Mesenchymal stem cell (in vitro differentiated cells and primary cell): ENCODE results near the gene PIBF1.

Experiments
- DNase-seq: peaks from one replicate; pipeline ENCODE4 v3.0.0-alpha.2; 2013
- H2AFZ ChIP-seq: one replicate; pipeline ENCODE4 v1.6.1; 2013; ENCODE audit warnings: low read depth, mild to moderate bottlenecking, control low read depth, inconsistent platforms, low read length, moderate library complexity
- H2AK5ac ChIP-seq: 2 replicates; pipeline ENCODE4 v1.6.1; 2013; ENCODE audit warnings: low read length, moderate library complexity, mild to moderate bottlenecking, inconsistent platforms; ENCODE audit not compliant: severe bottlenecking
- H2BK120ac ChIP-seq: one replicate; pipeline ENCODE4 v1.6.1; 2013; ENCODE audit warnings: low read depth, mild to moderate bottlenecking, inconsistent platforms, low read length, moderate library complexity
- H2BK12ac ChIP-seq, 2 experiments: one replicate each; pipeline ENCODE4 v1.6.1; 2013; ENCODE audit warnings: inconsistent platforms in 2 of 2, low read length in 2 of 2, mild to moderate bottlenecking in 2 of 2, moderate library complexity in 2 of 2, control low read depth in 1 of 2
- H2BK15ac ChIP-seq: one replicate; pipeline ENCODE4 v1.6.1; 2013; ENCODE audit warnings: mild to moderate bottlenecking, low read depth, inconsistent platforms; ENCODE audit not compliant: poor library complexity, severe bottlenecking
- H2BK5ac ChIP-seq: 2 replicates; pipeline ENCODE4 v1.6.1; 2013; ENCODE audit warnings: low read depth, mild to moderate bottlenecking, low read length, control low read depth, inconsistent platforms; ENCODE audit not compliant: poor library complexity, severe bottlenecking
- H3K14ac ChIP-seq, 2 experiments: one replicate each; pipeline ENCODE4 v1.6.1; 2013; ENCODE audit warnings: inconsistent platforms in 2 of 2, low read length in 2 of 2, control low read depth in 1 of 2, mild to moderate bottlenecking in 1 of 2, moderate library complexity in 1 of 2
- H3K18ac ChIP-seq, 2 experiments: one replicate each; pipeline ENCODE4 v1.6.1; 2013; ENCODE audit warnings: inconsistent platforms in 2 of 2, low read length in 2 of 2, control low read depth in 1 of 2, low read depth in 1 of 2, mild to moderate bottlenecking in 1 of 2
- H3K23ac ChIP-seq, 2 experiments: one replicate each; pipeline ENCODE4 v1.6.1; 2013; ENCODE audit warnings: inconsistent platforms in 2 of 2, low read length in 2 of 2, mild to moderate bottlenecking in 2 of 2, moderate library complexity in 2 of 2, control low read depth in 1 of 2
- H3K27ac ChIP-seq: 2 replicates; pipeline ENCODE4 v1.5.1; 2013; ENCODE audit warnings: mild to moderate bottlenecking, moderate library complexity, low read length, control low read depth, inconsistent platforms; ENCODE audit not compliant: poor library complexity, severe bottlenecking
- H3K27me3 ChIP-seq, 2 experiments: 2 replicates each; pipeline versions ENCODE4 v1.6.1 to v1.7.0; 2013; ENCODE audit warnings: low read length in 2 of 2, mild to moderate bottlenecking in 2 of 2, moderate library complexity in 2 of 2, control low read depth in 1 of 2, inconsistent platforms in 1 of 2; ENCODE audit not compliant: control insufficient read depth in 1 of 2, insufficient read depth in 1 of 2
- H3K36me3 ChIP-seq, 2 experiments: 2 replicates each; pipeline versions ENCODE4 v1.6.1 to v1.7.0; 2013; ENCODE audit warnings: low read length in 2 of 2, control low read depth in 1 of 2, inconsistent platforms in 1 of 2, low read depth in 1 of 2, mild to moderate bottlenecking in 1 of 2; ENCODE audit not compliant: insufficient read depth in 2 of 2, control insufficient read depth in 1 of 2
- H3K4ac ChIP-seq, 2 experiments: one replicate each; pipeline ENCODE4 v1.6.1; 2013; ENCODE audit warnings: inconsistent platforms in 2 of 2, low read length in 2 of 2, mild to moderate bottlenecking in 2 of 2, moderate library complexity in 2 of 2, control low read depth in 1 of 2, low read depth in 1 of 2
- H3K4me1 ChIP-seq: 2 replicates; pipeline ENCODE4 v1.6.1; 2013; ENCODE audit warnings: low read depth, low read length, control low read depth; ENCODE audit not compliant: control insufficient read depth, insufficient read depth
- H3K4me2 ChIP-seq: 2 replicates; pipeline ENCODE4 v1.6.1; 2013; ENCODE audit warnings: low read length, mild to moderate bottlenecking, inconsistent platforms; ENCODE audit not compliant: poor library complexity, severe bottlenecking
- H3K4me3 ChIP-seq, 2 experiments: 2 replicates each; pipeline versions ENCODE4 v1.5.1 to v1.7.0; 2013; ENCODE audit warnings: low read length in 2 of 2, mild to moderate bottlenecking in 2 of 2, control low read depth in 1 of 2, low read depth in 1 of 2; ENCODE audit not compliant: insufficient read depth in 1 of 2
- H3K79me1 ChIP-seq: replicated peaks from 2 replicates; pipeline ENCODE4 v1.6.1; 2013; ENCODE audit warnings: mild to moderate bottlenecking, control low read depth, low read length, inconsistent platforms; ENCODE audit not compliant: poor library complexity, severe bottlenecking
- H3K9ac ChIP-seq: 2 replicates; pipeline ENCODE4 v1.7.0; 2013; ENCODE audit warnings: mild to moderate bottlenecking, low read length, moderate library complexity
- H3K9me3 ChIP-seq: 2 replicates; pipeline ENCODE4 v1.7.0; 2013; ENCODE audit warnings: mild to moderate bottlenecking, low read length; ENCODE audit not compliant: control insufficient read depth
- H4K8ac ChIP-seq: one replicate; pipeline ENCODE4 v1.6.1; 2013; ENCODE audit warnings: inconsistent platforms, mild to moderate bottlenecking, low read length, moderate library complexity
- H4K91ac ChIP-seq: one replicate; pipeline ENCODE4 v1.6.1; 2013; ENCODE audit warnings: mild to moderate bottlenecking, low read length, inconsistent platforms
- WGBS: methylation state at CpG from one replicate; pipeline ENCODE4 v1.1.7; 2013; ENCODE audit warnings: mixed read lengths; 5-methylcytosine and 5-hydroxymethylcytosine counted together

Gene PIBF1

DNA sequence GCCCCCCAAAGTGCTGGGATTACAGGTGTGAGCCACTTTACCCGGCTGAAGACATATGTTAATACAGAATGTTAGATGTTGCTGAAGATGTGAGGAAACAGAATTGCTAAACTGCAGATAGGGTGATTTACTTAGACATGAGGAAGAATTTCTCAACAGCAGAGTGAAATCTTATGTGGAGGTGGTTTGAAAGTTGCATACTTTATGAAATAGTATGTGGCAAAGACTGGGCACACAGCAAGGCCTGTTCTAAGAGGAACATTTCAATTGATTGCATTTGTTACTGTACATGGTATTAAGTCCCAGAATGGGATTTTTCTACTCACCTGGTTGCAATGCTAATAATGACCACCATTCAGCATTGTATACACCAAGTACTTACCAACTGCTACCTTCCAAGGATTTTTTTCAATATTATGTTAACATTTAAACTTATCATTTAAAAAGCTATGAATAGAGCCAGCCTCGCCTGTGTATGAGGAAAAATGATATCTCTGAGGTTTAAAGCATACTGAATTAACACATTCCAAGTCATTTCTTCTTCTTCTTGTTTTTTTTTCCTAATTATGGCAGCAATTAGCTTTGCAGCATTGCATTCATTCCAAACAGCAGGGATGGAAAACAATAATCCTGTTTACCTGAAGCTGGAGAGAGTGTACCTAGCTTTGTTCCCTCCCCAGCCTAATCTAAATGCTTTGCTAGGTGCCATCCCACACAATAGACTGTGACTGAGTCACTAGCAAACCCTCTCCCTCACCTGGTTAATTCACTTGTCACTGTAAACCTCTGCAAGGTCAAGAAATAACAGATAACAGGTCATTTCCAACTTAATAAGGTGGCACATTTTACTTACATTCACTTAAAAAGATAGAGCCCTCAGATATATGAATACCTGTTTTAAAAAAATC is 257.5 kb downstream of the PIBF1 start:
- Histone ChIP-seq H3K27me3 (no peaks in the 10 kb centered on the region), H3K9ac (no peak overlapping the region), H3K4me3 (no peak overlapping the region), H2BK5ac (no peak overlapping the region), H2BK120ac (no peak overlapping the region), H4K91ac (no peak overlapping the region), H3K18ac (no peak overlapping the region), H3K9me3 (no peaks in the 10 kb centered on the region), H3K4me1 (no peaks in the 10 kb centered on the region), H3K23ac (no peak overlapping the region), H3K4ac (no peak overlapping the region), H3K36me3 (no peaks in the 10 kb centered on the region), H3K79me1 (no peaks in the 10 kb centered on the region), H2AK5ac (no peak overlapping the region), H3K4me2 (no peak overlapping the region), H3K14ac (no peak overlapping the region), H3K27ac (no peak overlapping the region), H2AFZ (no peak overlapping the region), H2BK12ac (no peak overlapping the region), H2BK15ac (no peak overlapping the region), H4K8ac (no peak overlapping the region)
- 85% methylated on average over 1 of the region's 2 CpGs for WGBS
- DNase-seq = no peak

DNA sequence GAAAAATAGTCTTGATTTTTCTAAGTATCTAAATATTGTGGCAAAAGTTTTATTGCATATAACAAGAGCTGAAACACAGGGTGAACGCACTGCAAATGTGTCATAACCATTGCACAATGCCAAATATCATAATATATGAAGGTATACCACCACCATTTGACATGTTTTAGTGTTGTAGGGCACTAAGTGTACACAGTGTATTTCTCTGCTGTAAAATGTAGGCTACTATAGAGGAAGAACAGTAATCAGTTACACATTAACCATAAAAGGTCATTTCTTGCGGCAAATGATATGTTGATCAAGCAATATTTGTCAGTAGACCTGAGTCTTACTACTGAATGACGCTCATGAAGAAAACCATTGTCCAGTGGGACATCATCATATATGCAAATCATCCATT is 258.6 kb downstream of the PIBF1 start:
- Histone ChIP-seq H2AK5ac (no peak overlapping the region), H3K27ac (no peak overlapping the region), H4K8ac (no peak overlapping the region), H2BK120ac (no peak overlapping the region), H2BK12ac (no peak overlapping the region), H3K4me1 (no peaks in the 10 kb centered on the region), H3K14ac (no peak overlapping the region), H2BK15ac (no peak overlapping the region), H2AFZ (no peak overlapping the region), H3K27me3 (no peaks in the 10 kb centered on the region), H3K4ac (no peak overlapping the region), H2BK5ac (no peak overlapping the region), H3K36me3 (no peaks in the 10 kb centered on the region), H4K91ac (no peak overlapping the region), H3K79me1 (no peaks in the 10 kb centered on the region), H3K23ac (no peak overlapping the region), H3K18ac (no peak overlapping the region), H3K4me3 (no peak overlapping the region), H3K9me3 (no peaks in the 10 kb centered on the region), H3K4me2 (no peak overlapping the region), H3K9ac (no peak overlapping the region)
- WGBS = 90% methylated on average over 2 of the region's 3 CpGs
- no peak for DNase-seq

DNA sequence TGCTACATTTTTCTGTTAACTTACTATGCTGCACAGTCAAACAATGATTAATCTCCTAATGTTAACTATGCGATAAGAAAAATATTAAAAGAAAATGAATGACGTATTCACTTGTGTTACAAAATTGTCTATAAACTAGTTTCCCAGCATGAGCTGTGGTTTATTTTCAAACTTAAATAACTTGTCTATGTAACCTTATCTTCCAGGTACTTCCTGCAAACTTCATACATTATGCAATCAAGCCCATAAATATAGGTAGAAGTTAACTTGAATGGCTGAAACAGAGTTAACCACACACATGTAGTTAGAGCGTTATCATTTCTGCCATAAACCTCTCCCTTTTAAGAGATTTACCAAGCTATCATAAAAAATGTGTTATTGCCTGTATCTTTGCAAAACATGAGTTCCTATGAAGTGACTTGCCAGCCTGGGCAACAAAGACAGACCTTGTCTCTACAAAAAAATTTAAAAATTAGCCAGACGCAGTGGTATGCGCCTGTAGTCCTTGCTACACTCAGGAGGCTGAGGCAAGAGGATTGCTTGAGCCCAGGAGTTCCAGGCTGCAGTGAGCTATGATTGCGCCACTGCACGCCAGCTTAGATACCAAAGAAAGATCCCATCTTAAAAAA is 259.1 kb downstream of the PIBF1 start:
- no peak overlapping the region for H4K8ac ChIP-seq
- H3K27me3 ChIP-seq = no peaks in the 10 kb centered on the region
- H3K4me1 ChIP-seq = no peaks in the 10 kb centered on the region
- no peak overlapping the region for H3K4me2 ChIP-seq
- H3K18ac ChIP-seq = no peak overlapping the region
- no peaks in the 10 kb centered on the region for H3K79me1 ChIP-seq
- no peak overlapping the region for H2BK15ac ChIP-seq
- H2BK120ac ChIP-seq = no peak overlapping the region
- no peak overlapping the region for H4K91ac ChIP-seq
- no peak overlapping the region for H2AFZ ChIP-seq
- H3K36me3 ChIP-seq = no peaks in the 10 kb centered on the region
- no peaks in the 10 kb centered on the region for H3K9me3 ChIP-seq
- no peak overlapping the region for H3K4ac ChIP-seq
- H3K14ac ChIP-seq = no peak overlapping the region
- no peak overlapping the region for H3K27ac ChIP-seq
- H3K4me3 ChIP-seq = no peak overlapping the region
- no peak overlapping the region for H3K9ac ChIP-seq
- no peak overlapping the region for H3K23ac ChIP-seq
- H2AK5ac ChIP-seq = no peak overlapping the region
- H2BK12ac ChIP-seq = no peak overlapping the region
- H2BK5ac ChIP-seq = no peak overlapping the region
- DNase-seq = no peak
- 90% methylated on average over 4 of the region's 7 CpGs for WGBS

DNA sequence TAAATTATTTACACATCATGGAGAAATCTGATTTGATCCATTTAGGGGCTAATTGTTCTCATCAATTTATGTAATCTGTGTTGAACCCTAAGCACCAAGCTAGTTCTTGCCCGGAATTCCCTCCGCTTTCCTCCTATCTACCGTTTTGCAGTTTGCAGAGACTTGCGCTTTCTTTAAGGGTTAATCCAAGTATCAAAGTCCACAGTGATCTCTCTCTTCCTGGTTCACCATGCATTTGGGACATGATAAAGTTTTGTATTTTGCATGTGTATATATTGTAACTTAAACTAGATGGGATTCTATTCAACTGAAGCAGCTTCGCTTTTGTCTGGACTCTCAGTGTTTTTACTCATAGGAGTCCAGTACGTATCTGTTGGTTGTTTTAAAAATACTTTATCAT is 263.1 kb downstream of the PIBF1 start:
- no peak overlapping the region for H3K4ac ChIP-seq
- no peak overlapping the region for H2BK12ac ChIP-seq
- no peak overlapping the region for H3K4me3 ChIP-seq
- H3K9me3 ChIP-seq = no peaks in the 10 kb centered on the region
- H3K4me1 ChIP-seq = no peaks in the 10 kb centered on the region
- no peaks in the 10 kb centered on the region for H3K27me3 ChIP-seq
- no peak overlapping the region for H2BK5ac ChIP-seq
- no peak overlapping the region for H2AK5ac ChIP-seq
- H3K79me1 ChIP-seq = no peaks in the 10 kb centered on the region
- H2BK15ac ChIP-seq = no peak overlapping the region
- H3K36me3 ChIP-seq = no peaks in the 10 kb centered on the region
- no peak overlapping the region for H4K8ac ChIP-seq
- DNase-seq = no peak
- no peak overlapping the region for H3K4me2 ChIP-seq
- H3K18ac ChIP-seq = no peak overlapping the region
- H2AFZ ChIP-seq = no peak overlapping the region
- no peak overlapping the region for H3K27ac ChIP-seq
- H3K23ac ChIP-seq = no peak overlapping the region
- no peak overlapping the region for H3K9ac ChIP-seq
- WGBS = 100% methylated on average over 5 of the region's 6 CpGs
- H3K14ac ChIP-seq = no peak overlapping the region
- H4K91ac ChIP-seq = no peak overlapping the region
- no peak overlapping the region for H2BK120ac ChIP-seq
